ENCODE results near the gene CC2D2A.

The CC2D2A gene

DNA sequence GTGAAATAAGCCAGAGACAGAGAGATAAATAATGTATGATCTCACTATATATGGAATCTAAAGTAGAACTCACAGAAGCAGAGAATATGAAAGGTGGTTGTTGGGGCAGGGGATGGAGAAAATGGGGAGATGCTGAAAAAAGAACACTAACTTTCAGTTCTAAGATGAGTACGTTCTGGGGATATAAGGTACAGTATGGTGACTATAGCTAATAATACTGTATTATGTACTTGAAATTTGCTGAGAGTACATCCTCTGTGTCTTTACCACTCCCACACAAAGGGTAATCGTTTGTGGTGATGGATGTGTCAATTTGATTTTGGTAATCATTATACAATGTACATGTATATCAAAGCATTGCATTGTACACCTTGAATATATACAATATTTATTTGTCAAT, 178.9 kb downstream of the CC2D2A start:
- peaks cover 0 to 3% (median 0%) of the 10 kb centered on the region in 5 donors for H3K36me3 ChIP-seq (ENCODE audit: control insufficient read depth in 5 of 5, insufficient read depth in 5 of 5, low read length in 5 of 5)

DNA sequence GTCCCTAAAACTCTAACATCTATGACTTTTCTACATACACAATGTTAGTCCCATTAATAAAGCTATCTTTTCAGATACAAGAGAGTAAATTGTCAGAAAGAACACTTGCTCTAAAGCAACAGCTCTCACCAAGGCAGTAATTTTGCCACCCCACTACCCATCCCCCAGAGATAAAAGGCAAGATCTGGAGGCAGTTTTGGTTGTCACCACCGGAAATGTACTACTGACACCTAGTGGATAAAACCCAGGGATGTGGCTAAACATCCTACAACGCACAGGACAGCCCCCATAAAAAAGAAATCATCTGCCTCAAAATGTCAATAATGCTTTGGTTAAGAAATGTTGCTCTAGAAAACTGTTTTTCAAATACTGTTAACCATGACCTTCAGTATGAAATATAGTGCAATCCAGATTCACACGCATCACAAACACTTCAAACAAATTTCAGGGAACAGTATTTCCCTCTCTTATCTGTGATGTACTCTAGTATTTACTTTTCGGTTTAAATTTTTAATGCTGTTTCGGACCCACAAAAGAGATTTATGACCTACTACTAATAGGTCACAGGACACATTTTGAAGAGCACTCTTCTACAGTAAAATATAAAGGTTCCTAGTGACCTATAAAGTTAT, 180.3 kb downstream of the CC2D2A start:
- Histone ChIP-seq H3K4me1 (ENCODE audit: control insufficient read depth in 5 of 5, insufficient read depth in 5 of 5, low read length in 5 of 5) (peaks cover 5 to 55% (median 48%) of the 10 kb centered on the region in 5 donors), H3K27me3 (ENCODE audit: control insufficient read depth in 5 of 5, insufficient read depth in 4 of 5, low read length in 5 of 5) (no peaks in the 10 kb centered on the region), H3K9ac (ENCODE audit: low read length in 5 of 5) (no peak overlapping the region), H3K9me3 (ENCODE audit: control insufficient read depth in 5 of 5, low read length in 5 of 5) (no peaks in the 10 kb centered on the region), H3K27ac (ENCODE audit: low read depth, low read length) (peak overlapping the region; percentile 99), H3K36me3 (ENCODE audit: control insufficient read depth in 5 of 5, insufficient read depth in 5 of 5, low read length in 5 of 5) (no peaks in the 10 kb centered on the region), H3K4me3 (ENCODE audit: low read depth in 1 of 5, low read length in 5 of 5) (peak overlapping the region in 1 of 5 donors; percentile 10)

More for the DNA sequence above, 178.9 kb downstream of the CC2D2A start:
- H3K9ac ChIP-seq (ENCODE audit: low read length in 5 of 5) = peak overlapping the region in 1 of 5 donors; percentile 17
- no peak overlapping the region for H3K4me3 ChIP-seq (ENCODE audit: low read depth in 1 of 5, low read length in 5 of 5)
- H3K9me3 ChIP-seq (ENCODE audit: control insufficient read depth in 5 of 5, low read length in 5 of 5) = no peaks in the 10 kb centered on the region
- no peaks in the 10 kb centered on the region for H3K27me3 ChIP-seq (ENCODE audit: control insufficient read depth in 5 of 5, insufficient read depth in 4 of 5, low read length in 5 of 5)
- H3K4me1 ChIP-seq (ENCODE audit: control insufficient read depth in 5 of 5, insufficient read depth in 5 of 5, low read length in 5 of 5) = peaks cover 2 to 52% (median 40%) of the 10 kb centered on the region in 5 donors
- H3K27ac ChIP-seq (ENCODE audit: low read depth, low read length) = no peak overlapping the region
